ENCODE data around the gene DAND5.

Gene DAND5

DNA sequence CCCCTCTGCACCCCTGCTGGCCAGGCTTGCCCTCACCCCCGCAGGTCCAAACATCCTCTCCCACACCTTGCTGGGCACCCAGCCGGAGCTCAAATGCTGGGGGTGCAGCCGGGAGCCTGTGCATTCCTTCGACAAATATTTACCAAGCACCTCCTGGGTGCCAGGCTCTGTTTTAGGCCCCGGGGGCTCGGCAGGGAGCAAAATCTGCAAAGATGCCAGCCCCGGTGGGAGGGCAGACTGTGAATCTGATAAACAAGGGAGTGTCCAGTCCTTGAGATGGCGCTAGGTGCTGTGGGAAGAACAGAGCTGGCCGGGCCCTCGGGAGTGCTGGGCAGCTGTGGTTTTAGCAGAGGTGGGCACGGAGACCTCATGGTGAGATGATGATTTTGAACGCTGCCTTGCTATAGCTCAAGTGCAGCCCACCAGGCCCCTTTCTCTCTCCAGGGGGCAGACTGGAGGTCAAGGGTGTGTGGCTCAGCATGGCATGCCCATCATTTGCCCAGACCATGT, 36.5 kb downstream of the DAND5 start:
- no peak overlapping the region for H3K4me3 ChIP-seq (ENCODE audit: low read depth, low read length)
- TF ChIP-seq, protein P1, sequence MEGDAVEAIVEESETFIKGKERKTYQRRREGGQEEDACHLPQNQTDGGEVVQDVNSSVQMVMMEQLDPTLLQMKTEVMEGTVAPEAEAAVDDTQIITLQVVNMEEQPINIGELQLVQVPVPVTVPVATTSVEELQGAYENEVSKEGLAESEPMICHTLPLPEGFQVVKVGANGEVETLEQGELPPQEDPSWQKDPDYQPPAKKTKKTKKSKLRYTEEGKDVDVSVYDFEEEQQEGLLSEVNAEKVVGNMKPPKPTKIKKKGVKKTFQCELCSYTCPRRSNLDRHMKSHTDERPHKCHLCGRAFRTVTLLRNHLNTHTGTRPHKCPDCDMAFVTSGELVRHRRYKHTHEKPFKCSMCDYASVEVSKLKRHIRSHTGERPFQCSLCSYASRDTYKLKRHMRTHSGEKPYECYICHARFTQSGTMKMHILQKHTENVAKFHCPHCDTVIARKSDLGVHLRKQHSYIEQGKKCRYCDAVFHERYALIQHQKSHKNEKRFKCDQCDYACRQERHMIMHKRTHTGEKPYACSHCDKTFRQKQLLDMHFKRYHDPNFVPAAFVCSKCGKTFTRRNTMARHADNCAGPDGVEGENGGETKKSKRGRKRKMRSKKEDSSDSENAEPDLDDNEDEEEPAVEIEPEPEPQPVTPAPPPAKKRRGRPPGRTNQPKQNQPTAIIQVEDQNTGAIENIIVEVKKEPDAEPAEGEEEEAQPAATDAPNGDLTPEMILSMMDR (IDR thresholded peaks at IDR 0.05; ENCODE audit: insufficient read depth, low read depth, low read length, missing control alignments), result no peak
- DNase-seq (ENCODE audit: low read depth), result no peak

DNA sequence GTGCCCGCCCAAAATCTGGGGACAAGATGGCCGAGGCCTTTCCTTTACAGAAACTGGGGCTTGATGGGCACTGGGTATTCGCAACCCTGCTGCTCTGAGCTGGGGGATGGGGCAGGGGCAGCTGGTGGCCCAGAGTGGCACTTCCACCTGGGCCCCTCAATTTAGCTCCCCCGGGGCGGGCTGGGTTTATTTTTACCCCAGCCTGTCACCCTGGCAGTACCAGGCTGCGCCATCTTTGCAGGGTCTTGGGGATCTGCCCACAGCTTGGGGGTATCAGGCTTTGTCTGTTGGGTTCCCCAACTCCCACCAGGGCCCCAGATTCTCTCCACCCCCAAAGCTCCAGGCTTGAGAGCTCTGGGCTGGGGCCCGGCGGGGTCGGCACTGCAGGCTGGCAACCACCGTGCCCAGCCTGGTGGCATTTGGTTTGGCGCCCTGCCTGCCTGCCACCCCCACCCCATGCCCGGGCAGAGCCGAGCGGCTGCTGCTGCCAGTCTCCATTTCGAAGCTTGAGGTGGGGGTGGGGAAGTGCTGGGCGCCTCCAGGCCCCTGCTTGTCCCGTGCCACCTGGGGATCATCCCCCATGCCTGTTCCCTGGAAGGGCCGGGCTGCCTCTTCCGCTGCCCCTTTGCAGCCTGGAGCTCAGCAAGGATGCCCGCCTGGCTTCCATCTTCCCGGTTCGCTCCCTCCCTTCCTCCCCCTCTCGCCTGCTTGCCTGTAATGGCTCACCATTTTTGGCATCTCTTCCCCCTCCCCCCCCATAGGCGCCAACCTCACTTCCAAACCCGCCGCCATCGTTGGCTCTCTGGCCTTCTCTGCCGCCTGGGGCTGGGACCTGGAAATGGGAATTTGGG, 37.3 kb downstream of the DAND5 start:
- TF ChIP-seq, protein P1 (IDR thresholded peaks at IDR 0.05; ENCODE audit: insufficient read depth, low read depth, low read length, missing control alignments), result no peak
- no peak for DNase-seq (ENCODE audit: low read depth)

DNA sequence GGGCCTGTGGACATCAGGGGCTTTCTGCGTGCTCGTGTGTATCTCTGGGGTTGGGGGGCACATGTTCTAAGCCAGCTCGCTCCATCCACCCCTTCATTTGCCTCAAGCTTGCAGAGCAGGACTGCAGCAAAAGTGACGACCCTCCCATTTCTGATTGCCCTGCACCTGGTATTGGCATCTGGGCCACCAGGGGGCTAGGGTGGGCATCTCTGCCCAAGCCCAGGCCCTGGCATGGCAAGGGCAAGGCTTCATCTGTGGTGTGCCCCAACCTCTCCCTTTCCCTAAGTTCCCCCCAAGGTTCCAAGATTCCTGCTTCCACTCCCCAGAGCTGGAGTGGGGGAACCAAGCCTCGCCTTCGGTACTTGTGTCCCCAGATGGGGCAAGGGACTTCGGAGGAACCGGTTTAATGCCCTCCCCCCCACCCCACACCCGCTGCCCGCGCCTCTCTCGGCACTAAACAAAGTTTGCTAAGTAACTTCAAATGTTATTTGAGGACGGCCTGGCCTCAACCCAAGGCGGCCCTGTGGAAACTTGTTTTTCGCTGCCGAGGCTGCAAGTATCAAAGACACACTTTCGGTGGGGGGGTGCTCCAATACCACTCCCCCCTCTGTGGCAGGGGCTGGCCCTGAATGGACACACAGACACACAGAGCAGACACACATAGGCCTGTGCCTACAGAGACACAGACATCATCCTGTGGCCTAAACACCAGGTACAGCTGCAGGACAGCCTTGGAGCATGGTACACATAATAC, 38.1 kb downstream of the DAND5 start:
- no peak for DNase-seq (ENCODE audit: low read depth)
- TF ChIP-seq, protein P1 (IDR thresholded peaks at IDR 0.05; ENCODE audit: insufficient read depth, low read depth, low read length, missing control alignments), result no peak
- H3K4me3 ChIP-seq (ENCODE audit: low read depth, low read length), result no peak overlapping the region

More for the DNA sequence above, 37.3 kb downstream of the DAND5 start:
- no peak overlapping the region for H3K4me3 ChIP-seq (ENCODE audit: low read depth, low read length)

DNA sequence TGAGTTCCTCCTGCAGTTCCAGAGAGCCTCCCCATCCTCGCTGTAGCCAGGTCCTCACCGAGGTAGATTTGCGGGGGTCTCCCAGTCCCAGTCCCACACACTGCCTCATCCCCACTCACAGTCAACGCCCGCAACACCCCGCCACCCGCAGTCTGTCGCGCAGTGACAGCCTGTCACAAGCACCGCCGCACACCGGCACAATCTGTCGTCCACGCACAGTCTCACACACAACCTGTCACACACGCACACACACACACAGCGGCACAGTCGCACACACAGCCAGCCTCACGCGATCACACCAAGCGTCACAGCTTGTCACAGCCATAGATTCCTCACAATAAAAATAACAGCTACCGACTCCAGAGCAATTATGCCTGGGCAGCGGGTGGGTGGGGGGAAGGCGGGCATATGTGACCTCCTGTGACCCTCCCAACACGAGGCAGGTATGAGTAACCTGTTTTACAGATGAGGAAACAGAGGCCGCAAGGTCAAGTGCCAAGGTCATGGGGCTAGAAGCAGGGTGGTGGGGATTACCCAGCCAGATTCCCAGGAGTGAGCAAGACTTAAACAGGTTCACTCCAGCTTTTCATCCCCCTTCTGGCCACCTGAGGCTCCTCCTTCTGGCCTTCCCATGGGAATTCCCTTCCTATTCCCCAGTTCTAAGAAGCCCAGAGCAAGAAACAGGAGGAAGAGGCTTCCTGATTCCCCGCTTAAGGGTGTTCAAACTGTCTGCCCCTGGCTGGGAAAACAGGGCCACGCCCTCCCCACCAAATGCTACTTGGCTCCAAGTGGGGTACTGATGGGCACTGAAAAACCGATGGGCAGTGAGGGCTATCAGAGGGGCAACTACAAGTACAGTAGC, 39.8 kb downstream of the DAND5 start:
- no peak for DNase-seq (ENCODE audit: low read depth)
- H3K4me3 ChIP-seq (ENCODE audit: low read depth, low read length), result no peak overlapping the region
- TF ChIP-seq, protein P1 (IDR thresholded peaks at IDR 0.05; ENCODE audit: insufficient read depth, low read depth, low read length, missing control alignments), result no peak

DNA sequence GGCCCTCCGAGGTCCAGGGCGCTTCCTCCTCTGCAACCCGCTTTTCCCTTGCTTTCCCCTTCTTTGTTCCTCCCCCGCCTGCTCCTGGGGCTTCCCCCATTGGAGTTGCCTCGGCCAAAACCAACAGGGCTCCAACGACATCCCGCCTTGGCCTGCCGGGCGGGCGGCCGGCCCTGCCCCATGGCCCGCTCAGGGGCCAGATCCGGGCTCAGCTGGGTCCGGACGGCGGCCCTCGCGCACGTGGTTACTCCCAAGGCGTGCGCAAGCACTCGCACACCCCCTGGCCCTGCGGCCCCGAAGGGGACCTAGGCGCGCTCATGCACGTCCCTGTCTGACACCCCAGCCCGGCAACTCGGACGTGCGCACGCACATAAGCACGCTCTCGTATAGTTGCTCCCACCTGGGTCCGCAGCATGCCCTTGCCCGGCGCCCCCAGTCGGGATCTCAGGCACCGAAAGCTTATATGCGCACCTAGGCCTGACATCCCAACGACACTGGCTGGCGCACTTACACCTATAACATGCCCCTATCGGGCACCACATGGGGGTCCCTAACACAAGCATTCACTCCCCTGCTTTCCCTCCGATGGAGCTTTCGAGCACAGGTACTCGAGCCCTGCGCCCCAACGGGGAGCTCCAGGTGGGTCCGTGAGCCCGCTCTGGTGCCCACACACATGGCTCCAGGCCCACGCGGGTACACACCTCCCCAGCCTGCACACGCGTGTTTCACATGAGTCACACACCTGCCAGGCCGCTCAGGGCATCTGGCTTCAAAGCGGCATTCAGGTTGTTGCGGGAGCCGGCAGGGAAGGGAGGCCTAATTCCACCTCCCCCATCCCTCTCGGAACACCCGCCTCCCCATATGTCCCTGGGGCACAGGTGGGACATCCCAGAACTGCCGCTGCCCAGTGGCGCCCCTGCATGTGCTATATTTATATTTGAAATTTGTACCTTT, 40.9 kb downstream of the DAND5 start:
- no peak for DNase-seq (ENCODE audit: low read depth)
- TF ChIP-seq, protein P1 (IDR thresholded peaks at IDR 0.05; ENCODE audit: insufficient read depth, low read depth, low read length, missing control alignments), result no peak
- H3K4me3 ChIP-seq (ENCODE audit: low read depth, low read length), result no peak overlapping the region

Measured in GM12865 (cell line).